Pulmonary artery endothelial cell (primary cell): ENCODE data around the gene SAMD9L. TPM values are rescaled to one million over a fixed set of nuclear protein-coding genes. Genes with fewer than 3 reads are reported as not detected.
"Not testable (repeated sequence)": the region's sequence is repeated elsewhere in the genome, so short reads cannot be mapped to it uniquely, and the experiment has no call there.

ENCODE experiments used
- DNase-seq: peaks from one replicate; pipeline ENCODE4 v3.0.0-alpha.2; 2011; ENCODE audit warnings: low read depth, low spot score
- total RNA-seq: library from RNA; depleted of rRNA; stranded (reverse); fragments of >200 nt; gene quantifications from 2 replicates; pipeline ENCODE4 v1.2.3, GENCODE V29; 2014

SAMD9L gene
- total RNA-seq, 1 donor from 2014 or later, result 15.0 TPM

DNA sequence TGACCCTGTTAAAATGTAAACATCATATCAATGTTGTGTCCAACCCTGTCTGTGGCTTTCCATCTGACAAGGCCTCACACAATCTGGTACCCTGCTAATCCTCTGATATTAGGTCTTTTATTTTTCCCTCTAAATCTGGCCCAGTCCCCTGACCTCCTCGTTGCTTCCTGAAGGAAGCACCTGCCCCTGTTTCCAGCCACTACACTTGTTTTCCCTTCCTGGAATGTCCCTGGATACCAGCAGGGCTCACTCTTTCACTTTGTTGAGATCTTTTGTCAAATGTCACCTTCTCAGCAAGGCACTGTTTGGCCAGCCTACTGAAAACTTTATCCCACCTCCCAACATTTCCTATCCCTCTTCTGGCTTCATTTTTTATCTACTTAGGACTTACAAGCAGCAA, 2.1 kb downstream of the SAMD9L start:
- peak; percentile 57 for DNase-seq

DNA sequence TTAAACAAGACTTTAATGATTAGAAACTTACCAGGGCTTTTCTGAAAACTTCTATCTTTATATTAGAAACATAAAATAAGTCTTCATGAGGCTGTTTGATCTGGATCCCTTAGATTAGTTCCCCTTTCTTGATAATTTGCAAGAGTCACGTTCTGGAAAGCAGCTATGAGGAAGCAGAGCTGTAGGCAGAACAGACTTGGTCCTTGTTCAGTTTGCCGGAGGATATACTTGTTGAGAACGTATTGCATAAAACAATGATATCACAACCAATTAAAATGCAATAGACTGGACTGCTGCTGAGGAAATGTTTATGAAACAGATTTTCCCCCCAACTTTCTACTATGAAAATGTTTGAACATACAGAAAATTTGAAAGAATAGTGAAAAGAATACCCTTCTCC, 2.8 kb downstream of the SAMD9L start:
- DNase-seq, result no peak

DNA sequence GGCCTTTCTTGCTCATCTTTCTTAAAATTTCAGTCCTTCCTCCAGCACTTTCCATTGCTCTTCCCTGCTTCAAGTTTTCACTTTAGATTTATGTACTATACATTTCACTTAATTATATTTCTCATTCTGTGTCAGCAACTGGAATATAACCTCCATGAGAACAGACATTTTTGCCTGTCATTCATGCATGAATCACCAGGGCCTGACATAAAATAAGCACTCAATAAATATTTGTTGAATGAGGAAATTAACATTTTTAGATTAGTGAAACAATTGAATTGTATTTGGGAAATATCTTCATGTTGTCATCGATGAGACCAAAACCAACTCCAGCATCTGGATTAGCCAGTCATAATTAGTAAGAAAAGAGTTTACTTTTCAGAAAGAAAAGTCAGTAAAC, 6.1 kb downstream of the SAMD9L start:
- no peak for DNase-seq

DNA sequence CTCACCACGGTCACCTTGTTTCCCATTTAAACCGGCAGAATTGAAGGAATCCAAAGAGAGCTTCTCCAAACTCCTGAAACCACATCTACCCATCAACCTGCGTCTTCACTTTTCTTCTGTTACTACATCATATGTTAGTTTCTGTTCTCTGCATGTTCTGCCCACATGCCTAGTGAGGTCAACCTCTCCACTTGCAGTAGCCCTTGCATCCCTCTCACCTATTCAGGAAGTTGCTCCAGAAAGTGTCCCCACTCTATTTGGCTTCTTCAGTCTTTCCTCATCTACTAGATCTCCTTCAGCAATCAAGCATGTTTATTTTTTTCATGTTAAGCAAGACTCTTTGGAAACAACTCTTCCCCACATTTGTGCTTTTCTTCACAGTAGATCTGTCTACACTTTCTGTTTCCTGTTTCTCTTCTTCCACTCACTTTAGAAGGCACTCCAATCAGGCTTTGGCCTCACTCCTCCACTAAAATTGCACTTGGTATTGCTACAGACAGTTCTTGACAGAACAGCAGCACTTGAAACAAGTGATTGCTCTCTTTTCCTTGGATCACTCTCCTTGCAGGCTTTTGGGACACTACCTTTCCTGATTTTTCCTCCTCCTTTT, 7.5 kb downstream of the SAMD9L start:
- DNase-seq, result no peak

DNA sequence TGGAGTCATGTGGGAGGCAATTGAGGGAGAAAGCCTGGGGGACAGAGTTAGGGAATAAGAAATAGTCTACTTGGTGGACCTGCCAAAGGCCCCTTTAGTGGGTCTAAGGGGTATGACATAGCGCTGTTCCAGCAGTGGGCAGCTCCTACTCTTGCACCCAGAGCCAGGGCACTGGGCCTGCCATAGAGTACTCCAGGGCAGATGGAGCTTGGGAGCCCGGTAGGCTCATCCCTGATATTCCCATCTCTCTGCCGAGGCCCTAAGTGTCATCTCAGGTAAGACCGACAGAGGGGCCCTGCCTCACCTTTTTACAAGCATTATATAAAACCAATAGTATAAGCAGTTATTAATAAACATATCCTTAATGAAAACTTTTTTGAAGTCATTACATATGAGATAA, 9.6 kb downstream of the SAMD9L start:
- DNase-seq, result no peak

DNA sequence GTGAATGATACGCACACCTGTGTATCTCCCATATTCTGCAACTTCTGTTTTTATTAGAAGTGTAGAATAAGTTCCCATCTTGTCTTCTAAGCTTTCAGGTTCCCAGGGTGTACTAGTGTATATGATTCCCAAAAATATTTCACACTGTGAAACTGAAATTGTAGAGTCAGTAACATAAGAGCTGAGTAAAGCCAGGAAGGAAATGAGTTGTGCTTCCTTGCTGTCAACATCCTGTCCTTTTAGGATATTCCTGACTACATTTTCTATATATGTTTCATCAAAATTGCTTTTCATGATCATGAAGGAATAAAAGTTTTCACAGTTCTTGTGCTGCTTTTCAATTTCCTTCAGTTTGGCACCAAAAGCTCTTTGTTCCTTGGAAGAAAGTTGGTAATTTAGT, 15.2 kb downstream of the SAMD9L start:
- DNase-seq, result no peak

DNA sequence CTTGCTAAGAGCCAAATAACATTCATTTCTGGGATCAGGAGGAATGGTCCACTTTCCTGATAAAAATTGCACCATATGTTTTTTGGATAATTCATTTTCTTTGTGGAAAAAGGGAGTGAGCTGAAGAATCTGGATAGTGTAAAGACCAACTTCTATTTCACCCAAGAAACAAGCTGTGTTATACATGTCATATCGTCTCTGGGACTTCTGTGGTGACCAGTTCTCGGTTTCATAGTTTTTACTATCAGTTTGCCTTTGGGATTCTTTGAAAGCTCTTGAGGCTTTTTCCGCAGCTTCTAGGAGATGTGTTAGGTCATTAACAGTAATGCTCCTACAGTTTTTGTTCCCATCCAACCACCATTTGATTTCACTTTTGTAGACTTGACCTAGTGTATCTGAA, 16.0 kb downstream of the SAMD9L start:
- DNase-seq, result no peak

DNA sequence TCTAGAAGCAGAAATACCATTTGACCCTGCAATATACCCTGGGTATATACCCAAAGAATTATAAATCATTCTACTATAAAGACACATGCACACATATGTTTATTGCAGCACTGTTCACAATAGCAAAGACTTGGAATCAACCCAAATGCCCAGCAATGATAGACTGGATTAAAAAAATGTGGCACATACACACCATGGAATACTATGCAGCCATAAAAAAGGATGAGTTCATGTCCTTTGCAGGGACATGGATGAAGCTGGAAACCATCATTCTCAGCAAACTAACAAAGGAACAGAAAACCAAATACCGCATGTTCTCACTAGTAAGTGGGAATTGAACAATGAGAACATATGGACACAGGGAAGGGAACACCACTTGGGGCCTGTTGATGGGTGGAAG, 21.2 kb downstream of the SAMD9L start:
- not testable (repeated sequence) for DNase-seq

DNA sequence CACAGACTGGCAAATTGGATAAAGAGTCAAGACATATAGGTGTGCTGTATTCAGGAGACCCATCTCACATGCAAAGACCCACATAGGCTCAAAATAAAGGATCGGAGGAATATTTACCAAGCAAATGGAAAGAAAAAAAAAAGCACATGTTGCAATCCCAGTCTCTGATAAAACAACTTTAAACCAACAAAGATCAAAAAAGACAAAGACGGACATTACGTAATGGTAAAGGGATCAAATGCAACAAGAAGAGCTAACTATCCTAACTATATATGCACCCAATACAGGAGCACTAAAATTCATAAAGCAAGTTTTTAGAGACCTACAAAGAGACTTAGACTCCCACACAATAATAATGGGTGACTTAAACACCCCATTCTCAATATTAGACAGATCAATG, 24.7 kb downstream of the SAMD9L start:
- not testable (repeated sequence) for DNase-seq

DNA sequence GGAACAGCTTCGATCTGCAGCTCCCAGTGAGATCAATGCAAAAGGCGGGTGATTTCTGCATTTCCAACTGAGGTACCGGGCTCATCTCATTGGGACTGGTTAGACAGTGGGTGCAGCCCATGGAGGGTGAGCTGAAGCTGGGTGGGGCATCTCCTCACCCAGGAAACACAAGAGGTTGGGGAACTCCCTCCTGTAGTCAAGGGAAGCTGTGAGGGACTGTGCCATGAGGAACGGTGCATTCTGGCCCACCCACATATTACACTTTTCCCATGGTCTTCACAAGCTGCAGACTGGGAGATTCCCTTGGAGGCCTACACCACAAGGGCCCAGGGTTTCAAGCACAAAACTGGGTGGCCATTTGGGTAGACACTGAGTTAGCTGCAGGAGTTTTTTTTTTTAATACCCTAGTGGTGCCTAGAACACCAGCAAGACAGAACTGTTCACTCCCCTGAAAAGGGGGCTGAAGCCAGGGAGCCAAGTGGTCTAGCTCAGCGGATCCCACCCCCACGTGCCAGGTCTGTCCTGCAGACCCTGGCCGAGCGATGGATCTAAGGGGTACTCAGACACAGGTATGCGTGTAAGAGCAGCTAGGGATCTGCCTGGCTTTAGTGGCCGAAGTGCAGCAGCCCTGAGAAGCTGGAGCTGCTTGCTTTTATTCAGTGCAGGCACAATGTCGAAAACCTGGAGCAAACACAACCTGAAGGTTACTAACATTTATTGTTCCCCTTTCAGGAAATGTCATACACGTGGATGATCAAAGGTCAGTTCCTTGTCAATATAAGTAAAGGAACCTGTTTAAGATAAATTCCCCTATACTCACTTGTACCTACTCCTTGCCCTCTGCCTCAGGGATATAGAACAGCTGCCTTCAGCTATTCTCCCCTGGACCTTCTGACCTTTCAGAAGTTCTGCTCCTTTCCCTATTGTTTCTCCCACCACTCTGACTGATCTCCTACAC, 27.3 kb downstream of the SAMD9L start:
- no peak for DNase-seq

DNA sequence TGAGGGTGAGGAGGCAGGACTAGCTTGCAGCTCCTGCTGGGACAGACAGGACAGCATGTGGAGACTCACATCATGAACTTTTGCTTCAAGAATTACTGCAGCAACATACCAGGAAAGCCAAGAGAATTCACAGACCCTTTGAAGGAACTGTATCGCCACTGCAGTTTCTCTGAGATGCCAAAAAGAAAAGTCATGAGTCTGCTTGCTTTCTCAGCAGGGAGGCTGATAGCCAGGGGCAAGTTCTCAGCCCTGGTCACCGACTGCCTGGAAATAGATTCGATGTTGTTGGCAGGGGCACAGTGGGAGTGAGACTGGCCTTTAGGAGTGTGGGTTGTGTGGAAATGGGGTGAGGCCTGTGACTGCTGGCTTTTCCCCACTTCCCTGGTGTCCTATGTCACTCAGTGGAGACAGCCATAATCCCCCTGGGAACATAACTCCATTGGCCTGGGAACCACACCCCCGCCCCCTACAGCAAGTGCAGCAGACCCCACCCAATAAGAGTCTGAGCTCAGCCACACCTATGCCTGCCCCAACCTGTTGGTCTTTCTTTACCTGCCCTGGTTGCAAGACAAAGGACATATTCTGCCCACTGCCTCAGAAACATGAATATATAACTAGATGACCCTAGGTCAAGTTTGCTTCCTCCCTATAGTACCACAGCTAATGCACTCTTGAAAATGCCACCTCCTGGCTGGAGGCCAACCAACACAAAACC, 28.8 kb downstream of the SAMD9L start:
- no peak for DNase-seq

DNA sequence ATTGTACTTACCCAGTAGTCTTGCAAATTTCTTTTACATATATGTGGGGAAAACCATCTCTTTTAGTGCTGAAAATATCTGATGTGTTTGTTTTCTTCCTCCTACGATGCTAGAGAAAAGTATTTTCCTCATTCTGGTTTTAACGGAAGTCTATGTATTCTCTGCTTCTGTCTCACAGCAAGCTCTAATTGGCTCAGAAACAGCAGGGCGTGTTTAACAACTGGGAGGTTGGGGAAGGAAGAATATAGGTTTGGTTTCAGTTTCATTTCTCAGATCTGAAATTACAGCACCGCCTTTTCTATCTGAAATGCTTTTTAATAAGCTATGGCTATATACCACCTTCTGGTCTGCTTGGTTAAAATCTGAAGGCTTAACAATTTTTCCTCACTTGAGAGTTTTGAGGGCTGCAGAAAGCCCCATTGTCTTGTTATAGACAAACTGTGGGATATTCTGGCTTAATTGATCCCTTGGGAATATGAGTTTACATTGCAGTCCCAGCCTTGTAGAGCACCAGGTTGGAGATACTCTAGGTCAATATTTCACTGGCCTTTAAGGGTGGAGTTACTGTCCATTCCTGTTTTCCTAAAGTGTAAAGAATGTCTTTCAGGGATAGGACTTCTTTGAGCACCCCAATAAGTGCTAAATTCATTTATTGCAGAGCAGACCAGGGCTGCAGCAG, 30.2 kb downstream of the SAMD9L start, which contains the start of gene SAMD9:
SAMD9 (minus strand) TSS at position 128 of the 679 bp plus-strand sequence. CDS start 11,882 bp downstream, outside the sequence.
- peak; percentile 50 for DNase-seq

DNA sequence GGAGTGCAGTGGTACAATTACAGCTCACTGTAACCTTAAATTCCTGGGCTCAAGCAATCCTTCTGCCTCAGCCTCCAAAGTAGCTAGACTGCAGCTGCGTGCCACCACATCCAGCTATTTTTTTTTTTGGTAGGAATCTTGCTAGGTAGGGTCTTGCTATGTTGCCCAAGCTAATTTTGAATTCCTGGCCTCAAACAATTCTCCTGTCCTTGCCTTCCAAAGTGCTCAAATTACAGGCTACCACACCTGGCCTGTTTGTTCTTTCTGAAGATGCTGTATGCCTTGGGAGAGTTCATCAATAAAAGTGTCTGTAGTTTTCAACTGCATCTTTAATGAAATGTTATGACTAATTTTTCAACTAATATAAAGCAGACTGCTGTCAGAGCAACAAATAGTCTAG, 30.9 kb downstream of the SAMD9L start:
- DNase-seq, result no peak

DNA sequence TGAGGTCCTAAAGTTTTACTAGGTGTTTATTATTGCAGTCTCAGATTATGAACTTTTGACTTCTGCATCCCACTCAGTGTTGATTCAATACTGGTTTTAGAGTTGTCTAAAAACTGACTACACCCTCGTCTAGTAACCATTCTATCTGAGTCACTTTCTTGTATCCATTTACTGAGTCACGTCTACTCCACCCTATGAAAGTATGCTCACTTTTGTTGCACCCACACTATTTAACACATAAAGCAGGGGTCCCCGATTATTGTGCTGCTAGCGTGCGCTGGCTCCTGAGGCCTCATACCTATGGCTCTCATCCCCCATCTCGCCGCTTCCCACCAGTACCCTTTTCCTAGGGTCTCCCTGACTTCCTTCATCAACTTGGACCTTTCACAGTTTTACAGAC, 32.4 kb downstream of the SAMD9L start:
- no peak for DNase-seq

DNA sequence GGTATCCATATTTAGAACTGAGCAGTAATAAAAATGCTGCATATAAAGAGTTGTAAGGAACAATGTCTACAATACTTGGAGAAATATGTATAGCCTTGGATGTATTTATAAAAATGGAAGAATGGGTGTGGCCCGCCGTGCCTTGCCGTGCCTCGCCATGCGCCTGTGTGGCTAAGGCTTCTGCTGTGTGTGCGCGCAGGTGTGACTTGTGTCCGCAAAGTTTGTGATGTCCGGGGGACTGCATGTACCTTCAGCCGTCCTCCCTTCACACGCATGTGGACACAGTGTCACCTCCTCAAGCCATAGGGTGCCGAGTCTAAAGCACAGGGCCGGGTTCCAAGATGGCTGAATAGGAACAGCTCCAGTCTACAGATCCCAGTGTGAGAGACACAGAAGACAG, 40.2 kb downstream of the SAMD9L start:
- no peak for DNase-seq

DNA sequence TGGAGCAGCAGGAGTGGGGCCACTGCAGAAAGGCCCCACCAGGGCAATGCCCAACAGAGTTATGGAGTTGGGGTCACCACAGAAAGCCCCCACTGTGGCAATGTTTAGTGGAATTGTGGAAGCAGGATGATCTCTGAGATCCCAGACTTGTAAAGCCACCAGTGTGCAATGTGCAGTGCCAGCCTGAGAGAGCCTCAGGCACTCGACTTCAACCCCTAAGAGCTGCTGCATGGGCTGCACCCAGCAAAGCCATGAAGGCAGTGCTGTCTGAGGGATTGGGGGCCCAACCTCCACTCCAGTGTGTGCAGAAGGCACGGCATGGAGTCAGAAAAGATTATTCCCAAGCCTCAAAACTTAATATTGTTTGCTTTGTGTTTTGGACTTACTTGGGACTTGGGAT, 50.8 kb downstream of the SAMD9L start:
- DNase-seq, result no peak

DNA sequence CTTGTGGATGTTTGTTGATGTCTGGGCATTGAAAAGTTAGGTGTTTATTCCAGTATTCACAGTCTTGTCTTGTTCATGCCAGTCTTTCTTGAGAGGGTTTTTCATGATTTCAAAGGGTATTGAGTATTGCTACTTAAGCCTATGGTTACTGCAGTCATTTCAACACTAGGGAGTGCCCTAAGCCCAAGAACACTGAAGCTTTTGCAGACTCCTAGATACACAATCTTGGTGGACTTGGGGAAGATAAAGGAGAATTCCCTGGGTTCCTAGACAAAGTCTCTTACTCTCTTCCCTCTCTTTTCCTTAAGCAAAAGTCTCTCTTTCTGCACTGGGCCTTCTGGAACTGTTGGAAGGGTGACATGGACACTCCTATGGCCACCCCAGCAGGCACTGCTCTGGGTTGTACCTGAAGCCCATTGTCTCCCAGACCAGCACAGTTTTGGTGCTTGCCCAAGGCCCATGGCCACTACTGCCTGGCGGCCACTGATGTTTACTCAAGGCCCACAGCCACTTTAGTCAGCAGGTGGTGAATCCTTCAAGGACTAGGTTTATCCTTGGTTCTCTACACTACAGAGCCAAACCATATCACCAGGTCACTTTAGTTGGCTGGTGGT, 55.3 kb downstream of the SAMD9L start:
- DNase-seq, result no peak
